Umbilical cord (tissue), 2 donors: ENCODE data around the gene UCK2. TPM values are rescaled to one million over a fixed set of nuclear protein-coding genes. Genes with fewer than 3 reads are reported as not detected.
A peak's percentile ranks its signal among the peaks of the same experiment; 100 is the strongest.

ENCODE experiments used
- DNase-seq: peaks from one replicate; pipeline ENCODE4 v3.0.0-alpha.2; 2015; ENCODE audit warnings: low spot score
- total RNA-seq: library from RNA; depleted of rRNA; stranded (reverse); fragments of >200 nt; gene quantifications from one replicate; pipeline ENCODE4 v1.2.3, GENCODE V29; 2014; ENCODE audit warnings: low replicate concordance; ENCODE audit not compliant: insufficient read depth

UCK2 gene
- total RNA-seq, 1 donor from 2014 or later = 27.4 TPM

GRCh38 chr1:165855010-165855838, 27.8 kb downstream of the UCK2 start:
- no peak for DNase-seq

GRCh38 chr1:165856021-165856420, 28.6 kb downstream of the UCK2 start:
- no peak for DNase-seq

GRCh38 chr1:165856606-165857005, 29.2 kb downstream of the UCK2 start:
- no peak for DNase-seq

- DNase-seq = no peak
Observed at GRCh38 chr1:165857046-165857801, 29.8 kb downstream of the UCK2 start.

GRCh38 chr1:165858364-165858823, 31.0 kb downstream of the UCK2 start:
- no peak for DNase-seq

- no peak for DNase-seq
Observed at GRCh38 chr1:165858967-165859845, 31.8 kb downstream of the UCK2 start.

- no peak for DNase-seq
Observed at GRCh38 chr1:165860065-165860464, 32.7 kb downstream of the UCK2 start.

GRCh38 chr1:165861911-165862310, 34.5 kb downstream of the UCK2 start:
- DNase-seq = no peak

GRCh38 chr1:165862448-165862847, 35.0 kb downstream of the UCK2 start:
- no peak for DNase-seq

GRCh38 chr1:165863346-165863745, 35.9 kb downstream of the UCK2 start:
- no peak for DNase-seq

- no peak for DNase-seq
Observed at GRCh38 chr1:165865633-165866340, 38.4 kb downstream of the UCK2 start.

- peak; percentile 35 for DNase-seq
Observed at GRCh38 chr1:165869343-165869742, 41.9 kb downstream of the UCK2 start.

- peak; percentile 47 for DNase-seq
Observed at GRCh38 chr1:165871311-165872067, 44.1 kb downstream of the UCK2 start.

- DNase-seq = no peak
Observed at GRCh38 chr1:165873481-165873880, 46.1 kb downstream of the UCK2 start.

GRCh38 chr1:165874643-165875042, 47.2 kb downstream of the UCK2 start:
- no peak for DNase-seq

- no peak for DNase-seq
Observed at GRCh38 chr1:165875171-165875570, 47.8 kb downstream of the UCK2 start.

GRCh38 chr1:165875604-165876003, 48.2 kb downstream of the UCK2 start:
- no peak for DNase-seq

- no peak for DNase-seq
Observed at GRCh38 chr1:165876121-165876520, 48.7 kb downstream of the UCK2 start.

- no peak for DNase-seq
Observed at GRCh38 chr1:165877411-165877810, 50.0 kb downstream of the UCK2 start.

- no peak for DNase-seq
Observed at GRCh38 chr1:165877940-165878556, 50.6 kb downstream of the UCK2 start.
